Fibroblast of lung (primary cell): Measurements from ENCODE around the gene MKNK1. TPM values are rescaled to one million over a fixed set of nuclear protein-coding genes. Genes with fewer than 3 reads are reported as not detected.

ENCODE experiments used
- DNase-seq, 2 donors: peaks; one replicate each; pipeline versions ENCODE4 v3.0.0 to v3.0.0-alpha.2; 2010; ENCODE audit warnings: low read depth in 2 of 2
- H2AFZ ChIP-seq: 2 replicates; pipeline ENCODE4 v1.5.1; 2012; ENCODE audit warnings: low read length, control low read depth, inconsistent platforms
- H3K27ac ChIP-seq: 2 replicates; pipeline ENCODE4 v1.5.1; 2011; ENCODE audit warnings: low read length, control low read depth; ENCODE audit not compliant: insufficient read depth
- H3K27me3 ChIP-seq: 2 replicates; pipeline ENCODE4 v1.5.1; 2011; ENCODE audit warnings: mild to moderate bottlenecking, low read length; ENCODE audit not compliant: control insufficient read depth, insufficient read depth
- H3K36me3 ChIP-seq: 2 replicates; pipeline ENCODE4 v1.5.1; 2011; ENCODE audit warnings: low read length; ENCODE audit not compliant: control insufficient read depth, insufficient read depth
- H3K4me1 ChIP-seq: 2 replicates; pipeline ENCODE4 v1.5.1; 2011; ENCODE audit warnings: low read length; ENCODE audit not compliant: control insufficient read depth, insufficient read depth; ENCODE audit errors: extremely low read depth
- H3K4me2 ChIP-seq: 2 replicates; pipeline ENCODE4 v1.5.1; 2011; ENCODE audit warnings: low read length, control low read depth; ENCODE audit not compliant: insufficient read depth; ENCODE audit errors: extremely low read depth
- H3K4me3 ChIP-seq, 4 experiments: fragments of 200-600 bp in 1 of 4; sonication (generic) in 1 of 4; replicated peaks in 1 of 4; 2 replicates each; pipeline ENCODE4 v1.5.1; 2011 to 2016; ENCODE audit warnings: low read length in 4 of 4, low read depth in 3 of 4, mild to moderate bottlenecking in 3 of 4, control low read depth in 2 of 4, inconsistent platforms in 1 of 4, mixed read lengths in 1 of 4; ENCODE audit not compliant: insufficient read depth in 1 of 4; ENCODE audit errors: control extremely low read depth in 1 of 4
- H3K79me2 ChIP-seq: 2 replicates; pipeline ENCODE4 v1.5.1; 2012; ENCODE audit warnings: mild to moderate bottlenecking, low read length, inconsistent platforms; ENCODE audit not compliant: control insufficient read depth, insufficient read depth
- H3K9ac ChIP-seq: 2 replicates; pipeline ENCODE4 v1.5.1; 2011; ENCODE audit warnings: mild to moderate bottlenecking, low read length, control low read depth; ENCODE audit not compliant: insufficient read depth
- H3K9me3 ChIP-seq: 2 replicates; pipeline ENCODE4 v1.5.1; 2012; ENCODE audit warnings: low read depth, low read length; ENCODE audit not compliant: control insufficient read depth, insufficient read depth
- H4K20me1 ChIP-seq: 2 replicates; pipeline ENCODE4 v1.5.1; 2011; ENCODE audit warnings: low read length; ENCODE audit not compliant: control insufficient read depth, insufficient read depth; ENCODE audit errors: extremely low read depth
- CTCF ChIP-seq, 2 donors: IDR thresholded peaks in 1 of 2; conservative IDR thresholded peaks in 1 of 2; 1 replicate in 1 of 2; 2 replicates in 1 of 2; pipeline ENCODE4 v1.5.1; 2011 to 2012; ENCODE audit warnings: low read length in 2 of 2, control low read depth in 1 of 2, inconsistent platforms in 1 of 2, low read depth in 1 of 2, mild to moderate bottlenecking in 1 of 2
- EZH2 ChIP-seq: IDR thresholded peaks from 2 replicates; pipeline ENCODE4 v1.5.1; 2012; ENCODE audit warnings: low read length, control low read depth, mild to moderate bottlenecking; ENCODE audit errors: missing control alignments
- polyA plus RNA-seq, 2 donors: library from polyadenylated mRNA; depleted of rRNA in 1 of 2; stranded (reverse) in 1 of 2; unstranded in 1 of 2; fragments of >200 nt; gene quantifications; 2 replicates each; pipeline ENCODE4 v1.2.1, GENCODE V29; 2011 to 2012; ENCODE audit warnings: missing spikeins in 1 of 2
- total RNA-seq: library from RNA; depleted of rRNA; stranded (reverse); fragments of >200 nt; gene quantifications from 2 replicates; pipeline ENCODE4 v1.2.1, GENCODE V29; 2014

The MKNK1 gene
- total and polyA plus RNA-seq, 2 donors (not counting 1 experiment from before 2014, with no cell fraction given), result 22.3 to 33.1 TPM

GRCh38 chr1:46619656-46620258 lies 15.7 kb upstream of the MKNK1 start:
- H3K36me3 ChIP-seq, result no peaks in the 10 kb centered on the region
- no peak overlapping the region for H3K9ac ChIP-seq
- H3K4me1 ChIP-seq, result peaks cover 5% of the 10 kb centered on the region
- no peak for DNase-seq
- H4K20me1 ChIP-seq, result no peaks in the 10 kb centered on the region
- H3K4me3 ChIP-seq, result no peak overlapping the region
- no peak overlapping the region for H2AFZ ChIP-seq
- no peak overlapping the region for H3K27ac ChIP-seq
- no peaks in the 10 kb centered on the region for H3K79me2 ChIP-seq
- no peaks in the 10 kb centered on the region for H3K27me3 ChIP-seq
- H3K9me3 ChIP-seq, result no peaks in the 10 kb centered on the region
- H3K4me2 ChIP-seq, result no peak overlapping the region
- TF ChIP-seq CTCF (conservative IDR thresholded peaks at IDR 0.05 in 1 of 2, IDR thresholded peaks at IDR 0.05 in 1 of 2; ENCODE audit: low read depth in 1 of 2, low read length in 2 of 2) (no peak), EZH2 (no peak)

DNA sequence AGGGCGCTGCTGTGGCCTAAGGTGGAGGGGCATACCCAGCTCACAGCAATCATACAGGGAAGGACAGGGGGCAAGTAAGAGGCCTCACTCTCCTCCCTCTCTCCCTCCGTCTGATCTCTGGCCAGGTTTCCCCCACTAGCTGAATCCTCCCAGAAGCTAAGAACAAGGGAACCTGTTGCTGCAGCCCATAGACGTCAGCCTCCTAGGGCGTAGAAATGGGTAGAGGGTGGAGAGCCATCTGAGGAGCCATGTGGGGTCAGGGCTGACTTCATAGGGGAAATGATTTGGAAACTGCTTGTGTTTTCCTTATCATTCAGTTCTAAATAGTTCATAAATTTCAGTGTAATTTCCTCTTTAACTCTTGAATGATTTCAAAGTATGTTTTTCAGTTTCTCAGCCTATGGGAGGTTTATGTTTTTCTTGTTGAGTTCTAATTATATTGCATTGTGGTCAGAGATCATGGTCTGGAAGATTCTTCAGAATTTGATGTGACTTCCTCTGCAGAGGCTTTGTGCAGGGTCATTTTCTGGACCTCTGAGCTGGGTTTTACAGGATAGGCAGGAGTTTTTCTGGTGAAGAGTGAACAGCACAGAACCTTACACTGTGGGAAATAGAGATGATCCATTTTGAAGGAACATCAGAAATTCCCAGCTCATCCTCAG lies 14.8 kb upstream of the MKNK1 start:
- Histone ChIP-seq H3K4me2 (no peak overlapping the region), H3K79me2 (no peaks in the 10 kb centered on the region), H3K4me1 (peaks cover 10% of the 10 kb centered on the region), H3K36me3 (no peaks in the 10 kb centered on the region), H3K9me3 (no peaks in the 10 kb centered on the region), H3K4me3 (no peak overlapping the region), H3K27me3 (no peaks in the 10 kb centered on the region), H2AFZ (no peak overlapping the region), H3K27ac (no peak overlapping the region), H3K9ac (no peak overlapping the region), H4K20me1 (no peaks in the 10 kb centered on the region)
- TF ChIP-seq CTCF (conservative IDR thresholded peaks at IDR 0.05 in 1 of 2, IDR thresholded peaks at IDR 0.05 in 1 of 2; ENCODE audit: low read depth in 1 of 2, low read length in 2 of 2) (no peak), EZH2 (no peak)
- no peak for DNase-seq

- Histone ChIP-seq H4K20me1 (no peaks in the 10 kb centered on the region), H3K27me3 (no peaks in the 10 kb centered on the region), H3K27ac (no peak overlapping the region), H3K79me2 (no peaks in the 10 kb centered on the region), H3K4me1 (peaks cover 10% of the 10 kb centered on the region), H2AFZ (no peak overlapping the region), H3K4me3 (no peak overlapping the region), H3K9me3 (no peaks in the 10 kb centered on the region), H3K9ac (no peak overlapping the region), H3K4me2 (no peak overlapping the region), H3K36me3 (peaks cover 2% of the 10 kb centered on the region)
- TF ChIP-seq CTCF (conservative IDR thresholded peaks at IDR 0.05 in 1 of 2, IDR thresholded peaks at IDR 0.05 in 1 of 2; ENCODE audit: low read depth in 1 of 2, low read length in 2 of 2) (no peak), EZH2 (no peak)
- DNase-seq, result no peak
These were observed 13.8 kb upstream of the MKNK1 start for GRCh38 chr1:46617833-46618232.
